Non-pigmented ciliary epithelial cell (primary cell): ENCODE results near the gene TEX13B.
"Not testable (repeated sequence)": the region's sequence is repeated elsewhere in the genome, so short reads cannot be mapped to it uniquely, and the experiment has no call there.

Source experiments
- DNase-seq: peaks from one replicate; pipeline ENCODE4 v3.0.0-alpha.2; 2010; ENCODE audit warnings: low read depth

The TEX13B gene, protein sequence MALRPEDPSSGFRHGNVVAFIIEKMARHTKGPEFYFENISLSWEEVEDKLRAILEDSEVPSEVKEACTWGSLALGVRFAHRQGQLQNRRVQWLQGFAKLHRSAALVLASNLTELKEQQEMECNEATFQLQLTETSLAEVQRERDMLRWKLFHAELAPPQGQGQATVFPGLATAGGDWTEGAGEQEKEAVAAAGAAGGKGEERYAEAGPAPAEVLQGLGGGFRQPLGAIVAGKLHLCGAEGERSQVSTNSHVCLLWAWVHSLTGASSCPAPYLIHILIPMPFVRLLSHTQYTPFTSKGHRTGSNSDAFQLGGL

DNA sequence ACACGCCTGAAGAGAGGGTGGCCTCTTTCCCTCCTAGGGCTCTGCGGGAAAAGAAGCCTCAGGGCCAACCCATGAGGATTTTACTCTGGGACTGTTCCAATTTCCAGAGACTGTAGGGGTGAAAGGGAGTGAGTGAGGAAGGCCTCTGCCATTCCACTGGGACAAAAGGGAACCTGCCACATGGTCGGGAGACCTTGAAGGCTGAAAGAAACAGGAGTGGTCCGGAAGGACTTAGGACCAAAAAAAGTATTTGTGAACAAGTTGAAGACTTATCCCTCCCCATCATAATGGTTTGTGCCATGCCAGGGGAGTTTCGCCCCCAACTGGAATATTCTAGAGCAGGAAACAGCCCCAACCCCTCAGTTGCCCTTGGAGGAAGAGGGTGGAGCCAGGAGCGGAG, at the start of gene TEX13B:
TSS of gene TEX13B (minus strand) at position 15 of the 400 bp plus-strand sequence. CDS start 243 bp downstream, outside the sequence.
- DNase-seq = no peak

DNA sequence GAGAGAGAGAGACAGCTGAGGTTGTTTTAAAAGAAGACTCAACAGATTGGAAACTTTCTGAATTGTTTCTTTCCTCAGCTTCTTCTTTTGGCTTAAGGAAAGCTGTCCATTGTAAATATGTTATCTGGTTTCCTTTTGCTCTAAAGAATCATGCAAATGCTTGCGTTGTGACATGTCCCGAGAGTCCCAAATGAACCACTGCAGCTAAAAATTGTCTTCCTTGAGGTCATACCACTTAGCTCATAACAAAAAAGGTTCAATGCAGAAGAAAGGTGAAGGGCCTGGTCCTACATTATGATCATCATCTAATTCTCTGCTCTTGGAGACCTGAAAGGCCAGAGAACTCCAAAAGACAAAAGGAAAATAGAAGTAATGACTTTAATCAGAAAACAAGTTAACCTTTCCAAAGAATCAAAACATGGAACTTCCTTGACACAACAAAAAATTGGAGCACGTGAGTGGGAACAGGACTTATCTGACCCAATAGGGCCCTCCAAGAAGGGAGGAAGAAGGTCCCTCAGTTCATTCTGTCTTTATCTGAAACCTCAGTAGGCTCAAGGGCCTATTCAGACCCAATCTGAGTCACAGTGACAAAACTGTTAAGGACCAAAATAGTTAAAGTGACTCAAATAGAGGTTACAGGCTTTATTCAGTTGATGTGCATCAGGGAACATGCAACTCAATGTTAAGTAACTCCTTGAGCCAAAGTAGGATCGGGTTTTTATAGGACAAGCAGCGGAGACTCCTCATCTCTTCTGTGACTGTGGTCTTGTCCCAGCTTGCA, 48.0 kb upstream of the TEX13B start:
- DNase-seq = no peak

DNA sequence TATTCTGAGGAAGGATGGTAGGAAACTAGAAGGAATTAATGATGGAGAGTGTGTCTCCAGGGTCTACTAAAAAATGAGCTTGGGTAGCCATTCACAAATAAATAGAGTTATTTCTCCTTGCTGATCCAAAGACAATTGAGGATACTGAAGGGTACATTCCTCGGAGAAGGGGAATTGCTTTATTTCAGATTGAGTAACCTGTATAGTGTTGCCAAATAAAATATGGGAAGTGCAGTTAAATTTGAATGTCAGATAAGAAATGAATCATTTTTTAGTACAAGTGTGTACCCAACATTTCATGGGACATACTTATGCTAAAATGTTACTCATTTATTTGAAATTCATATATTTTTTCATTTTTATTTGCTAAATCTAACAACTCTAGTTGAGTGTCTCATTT, 46.7 kb upstream of the TEX13B start:
- DNase-seq = no peak

DNA sequence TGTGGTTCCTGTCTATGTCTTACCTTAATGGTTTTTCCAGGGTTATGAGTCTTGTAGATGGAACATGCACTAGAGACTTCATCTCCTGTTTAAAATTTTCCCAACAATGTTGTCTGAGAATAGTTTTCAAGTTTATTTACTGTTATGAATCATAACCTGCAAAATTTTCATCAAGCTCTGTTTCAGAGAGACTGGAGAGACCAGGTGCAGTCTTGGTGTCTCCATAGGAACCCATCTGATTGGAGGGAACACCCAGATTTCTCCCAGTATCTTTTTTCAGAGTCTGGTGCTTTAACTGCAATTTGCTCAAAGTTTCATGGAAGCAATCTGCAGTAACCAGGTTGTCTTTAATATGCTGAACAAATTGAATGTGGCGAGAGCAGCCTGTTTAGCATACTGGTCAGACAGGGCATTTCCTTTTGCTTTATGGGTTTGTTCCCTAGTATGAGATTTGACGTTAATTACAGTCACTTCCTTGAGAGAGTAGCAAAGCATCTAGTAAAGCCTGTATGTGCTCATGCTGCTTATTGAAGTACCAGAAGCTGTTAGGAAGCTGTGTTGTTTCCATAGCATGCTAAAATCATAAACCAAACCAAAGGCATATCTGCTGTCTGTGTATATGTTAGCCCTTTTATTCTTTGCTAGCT, 43.9 kb upstream of the TEX13B start:
- no peak for DNase-seq

DNA sequence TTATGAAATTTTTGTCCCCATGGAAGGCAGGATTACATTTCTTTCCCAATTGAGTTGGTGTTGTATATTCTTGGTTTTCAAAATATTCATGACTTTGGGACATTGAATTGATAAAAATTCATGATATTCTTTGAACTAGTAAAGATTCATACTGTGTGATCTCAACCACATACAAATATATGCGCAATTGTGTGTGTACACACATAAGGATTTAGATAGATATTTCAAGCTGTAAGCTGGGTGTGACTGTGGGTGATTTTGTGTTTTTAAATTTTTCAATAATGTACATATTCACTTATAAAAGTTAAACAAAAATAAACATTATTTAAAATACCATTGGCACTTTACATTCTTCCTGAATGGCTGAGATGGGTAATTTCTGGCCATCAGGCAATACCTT, 43.2 kb upstream of the TEX13B start:
- DNase-seq = no peak

DNA sequence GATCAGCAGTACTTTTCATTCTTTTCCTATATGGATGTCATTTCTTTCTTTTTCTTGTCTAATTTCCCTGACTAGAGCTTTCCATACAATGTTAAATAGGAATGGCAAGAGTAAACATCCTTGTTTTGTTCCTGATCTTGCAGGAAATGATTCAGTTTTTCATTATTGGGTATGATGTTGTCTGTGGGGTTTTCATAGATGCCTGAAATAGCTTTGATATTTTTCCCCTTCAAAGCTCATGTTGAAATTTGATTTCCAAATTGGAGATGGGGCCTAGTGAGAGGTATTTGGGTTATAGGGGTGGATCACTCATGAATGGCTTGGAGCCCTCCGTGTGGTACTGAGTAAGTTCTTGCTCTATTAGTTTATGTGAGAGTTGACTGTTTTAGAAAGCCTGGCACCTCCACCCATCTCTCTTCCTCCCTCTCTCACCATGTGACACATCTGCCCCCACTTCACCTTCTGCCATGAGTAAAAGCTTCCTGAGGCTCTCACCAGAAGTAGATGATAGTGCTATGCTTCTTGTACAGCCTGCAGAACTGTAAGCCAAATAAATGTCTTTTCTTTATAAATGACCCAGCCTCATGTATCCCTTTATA, 40.4 kb upstream of the TEX13B start:
- DNase-seq = no peak

DNA sequence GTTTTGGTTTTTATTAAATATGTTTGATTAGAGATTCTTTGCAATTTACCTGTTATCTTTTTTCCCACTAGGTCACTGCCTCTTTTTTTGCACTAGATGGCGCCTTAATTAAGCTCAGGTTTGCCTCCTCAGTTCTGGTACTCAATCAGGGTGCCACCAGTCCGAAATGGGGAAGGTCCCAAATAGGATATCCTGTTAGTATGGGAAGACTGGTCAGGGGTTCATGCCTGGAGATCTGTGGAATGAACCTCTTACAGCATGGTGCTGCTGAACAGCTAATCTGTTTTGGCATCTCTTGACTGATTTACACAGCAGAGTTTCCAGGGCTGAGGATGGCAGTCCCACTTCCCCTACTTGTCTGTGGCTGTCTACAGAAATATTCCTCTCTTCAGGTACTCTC, 38.5 kb upstream of the TEX13B start:
- DNase-seq = no peak

DNA sequence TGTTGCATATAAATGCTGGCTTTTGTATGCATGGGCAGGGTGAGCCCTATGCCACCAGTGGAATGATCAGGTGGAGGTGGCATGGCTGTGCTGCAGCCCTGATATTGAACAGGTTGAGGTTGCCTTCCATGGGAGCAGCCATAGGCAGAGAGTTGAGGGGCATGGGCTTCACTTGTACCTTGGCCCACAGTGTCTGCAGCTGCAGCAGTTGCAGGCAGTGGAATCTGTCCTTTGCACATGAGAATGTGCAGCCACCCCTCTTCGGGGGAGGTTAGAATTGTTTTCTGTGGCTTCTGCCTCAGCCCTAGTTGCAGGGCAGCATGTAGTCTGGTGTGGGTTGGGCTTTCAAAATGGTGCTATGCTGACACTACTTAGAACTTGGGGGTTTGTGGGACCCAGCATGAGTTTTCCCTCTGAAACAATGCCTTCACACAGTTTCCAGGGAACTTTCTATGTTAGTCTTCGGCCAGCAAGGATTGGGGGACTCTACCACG, 37.3 kb upstream of the TEX13B start:
- no peak for DNase-seq

DNA sequence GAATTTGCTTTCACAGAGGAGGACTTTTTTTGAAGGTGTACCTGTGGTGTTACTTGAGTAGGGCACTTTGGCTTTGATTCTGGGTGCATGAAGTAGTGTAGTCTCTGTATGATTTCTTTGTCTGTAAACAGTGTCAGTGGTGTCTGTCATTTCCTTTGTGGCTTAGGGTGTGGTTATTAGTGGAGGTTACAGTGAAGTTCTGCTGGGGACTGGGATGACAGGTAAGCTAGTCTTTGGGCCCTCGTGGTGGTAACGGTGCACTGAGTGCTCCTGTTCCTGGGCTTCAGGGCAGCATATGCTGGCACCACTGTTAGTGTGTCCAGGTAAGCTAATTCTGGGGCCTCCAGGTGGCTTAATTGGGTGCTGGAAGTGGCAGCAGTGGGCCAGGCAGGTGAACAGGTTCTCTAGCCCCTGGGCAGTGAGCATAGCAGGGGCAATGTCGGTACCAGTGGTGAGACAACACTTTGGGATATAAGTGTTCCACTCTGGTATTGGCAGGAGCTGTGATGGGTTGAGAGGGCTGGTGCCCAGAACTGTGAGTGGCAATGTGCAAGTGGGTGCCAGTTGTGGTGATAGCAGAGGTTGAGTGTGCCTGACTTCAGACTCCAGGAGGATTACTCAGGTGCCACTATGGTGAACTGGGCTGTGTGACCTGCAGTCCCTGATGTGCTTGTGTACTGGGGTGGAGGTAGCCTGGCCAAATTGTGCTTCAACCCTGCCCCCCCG, 36.6 kb upstream of the TEX13B start:
- DNase-seq = no peak

DNA sequence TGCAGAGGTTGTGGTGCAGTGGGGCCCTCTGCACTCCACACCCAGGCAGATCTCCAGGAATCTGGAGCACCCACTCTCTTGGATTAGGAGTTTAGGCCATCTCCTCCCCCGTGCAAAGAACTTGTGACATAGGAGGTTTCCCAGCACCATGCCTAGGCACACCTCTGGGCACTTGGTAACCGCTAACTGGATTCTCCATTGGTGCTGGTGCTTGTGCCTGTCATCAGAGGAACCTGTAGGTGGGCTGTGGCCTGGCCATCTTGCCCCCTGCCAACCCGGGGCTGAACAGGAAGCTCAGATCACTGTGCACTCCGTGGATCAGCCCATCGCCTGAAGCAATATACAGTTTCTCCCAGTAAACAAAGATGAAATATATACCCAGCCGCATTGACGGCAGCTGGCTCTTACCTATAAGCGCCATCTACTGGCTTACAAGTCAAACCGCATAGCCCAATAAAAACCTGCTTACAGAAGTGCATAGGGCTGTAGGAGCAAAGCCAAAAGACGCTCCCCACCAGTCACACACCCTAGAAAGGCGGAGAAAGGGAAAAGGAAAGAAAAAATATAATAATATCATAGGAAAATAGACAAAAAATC, 19.1 kb upstream of the TEX13B start:
- DNase-seq = no peak

DNA sequence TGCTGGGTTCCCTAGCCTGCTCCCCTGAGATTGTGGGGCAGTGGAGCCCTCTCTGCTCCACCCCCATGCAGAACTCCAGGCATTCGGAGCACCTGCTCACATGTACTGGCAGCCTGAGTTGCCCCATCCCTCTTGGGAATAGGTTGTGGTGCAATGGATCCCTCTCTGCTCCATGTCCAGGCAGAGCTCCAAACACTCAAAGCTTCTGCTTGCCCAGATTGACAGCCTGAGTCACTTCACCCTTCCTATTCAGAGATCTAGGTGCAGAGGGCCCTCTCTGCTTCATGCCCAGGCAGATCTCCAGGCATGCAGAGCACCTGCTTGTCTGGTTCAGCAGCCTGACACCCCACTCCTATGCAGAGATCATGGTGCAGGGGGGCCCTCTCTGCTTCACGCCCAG, 18.6 kb upstream of the TEX13B start:
- no peak for DNase-seq

DNA sequence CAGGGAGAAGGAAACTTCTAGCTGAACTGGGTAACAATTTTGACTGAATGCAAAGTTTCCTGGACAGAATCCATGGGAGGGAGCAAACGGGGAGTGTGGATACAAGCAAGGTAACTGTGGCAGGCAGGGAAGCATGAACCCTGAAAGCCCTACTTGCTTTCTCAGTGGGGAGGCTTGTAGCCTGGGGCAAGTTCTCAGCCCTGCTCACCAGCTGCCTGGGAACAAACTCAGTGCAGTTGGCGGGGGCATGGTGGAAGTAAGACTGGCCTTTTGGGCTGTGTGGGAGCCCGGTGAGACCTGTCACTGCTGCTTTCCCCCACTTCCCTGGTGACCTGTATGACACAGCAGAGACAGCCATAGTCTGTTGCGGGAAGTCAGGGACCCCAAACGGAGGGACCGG, 14.0 kb upstream of the TEX13B start:
- no peak for DNase-seq

DNA sequence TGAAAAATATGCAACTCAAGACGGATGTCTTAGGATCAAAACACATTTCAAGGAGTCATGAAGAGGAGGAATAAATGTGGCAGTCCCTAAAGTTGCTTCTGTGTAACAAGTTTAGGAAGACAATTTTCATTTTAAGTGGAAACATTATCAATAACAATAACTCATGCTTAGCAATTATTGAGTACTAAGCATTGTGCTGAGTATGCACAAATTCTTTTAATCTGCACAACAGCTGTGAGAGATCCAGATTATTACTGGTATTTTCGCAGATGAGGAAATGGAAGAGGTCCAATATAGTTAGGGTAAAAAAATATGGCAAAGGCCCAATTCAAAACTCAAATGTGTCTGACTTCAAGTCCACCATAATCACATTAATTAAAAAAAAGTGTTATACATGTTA, 2.9 kb upstream of the TEX13B start:
- DNase-seq = no peak

DNA sequence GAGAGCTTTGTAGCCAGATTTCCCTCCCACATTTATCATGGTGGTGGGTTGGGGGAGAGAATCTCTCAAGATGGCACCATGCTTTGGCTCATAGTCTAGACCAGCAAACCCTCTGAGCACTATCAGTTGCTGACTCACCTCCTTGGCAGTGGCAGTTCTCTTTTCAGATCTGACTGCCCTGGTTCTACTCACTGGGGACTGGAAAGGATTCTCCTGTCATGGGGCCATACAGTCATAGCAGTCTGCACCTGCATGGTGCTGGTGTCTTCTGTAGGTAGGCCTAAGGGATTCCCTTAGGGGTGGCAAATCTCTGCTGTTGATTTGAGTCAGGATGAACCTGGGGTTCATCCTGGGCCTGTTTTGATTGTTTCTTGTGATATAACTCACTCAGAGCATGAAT, 2.6 kb downstream of the TEX13B start:
- DNase-seq = no peak

DNA sequence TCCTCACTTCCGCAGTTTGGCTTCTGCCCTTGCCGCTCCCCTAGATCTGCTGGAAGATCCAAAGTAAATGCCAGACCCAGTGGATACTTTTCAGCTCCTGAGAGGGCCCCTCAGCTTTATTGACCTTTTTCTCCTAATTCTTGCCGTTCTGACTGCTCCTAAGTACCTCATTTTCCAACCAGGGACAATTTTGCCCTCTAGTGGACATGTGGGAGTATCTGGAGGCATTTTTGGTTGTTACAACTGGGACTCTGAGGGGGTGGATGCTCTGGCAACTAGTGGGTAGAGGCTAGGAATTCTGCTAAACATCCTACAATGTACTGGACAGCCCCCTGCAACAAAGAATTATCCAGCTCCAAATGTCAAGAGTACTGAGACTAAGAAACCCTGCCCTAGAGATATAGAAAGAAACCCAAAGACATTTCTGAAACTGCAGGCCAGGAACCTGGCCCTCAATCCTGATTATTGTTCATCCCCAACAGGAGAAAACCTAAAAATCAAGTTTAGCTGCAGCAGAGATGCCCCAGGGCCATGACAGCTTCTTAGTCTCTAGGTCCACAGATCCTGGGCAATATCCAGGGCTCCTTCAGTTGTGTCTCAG, 3.4 kb downstream of the TEX13B start:
- DNase-seq = no peak

DNA sequence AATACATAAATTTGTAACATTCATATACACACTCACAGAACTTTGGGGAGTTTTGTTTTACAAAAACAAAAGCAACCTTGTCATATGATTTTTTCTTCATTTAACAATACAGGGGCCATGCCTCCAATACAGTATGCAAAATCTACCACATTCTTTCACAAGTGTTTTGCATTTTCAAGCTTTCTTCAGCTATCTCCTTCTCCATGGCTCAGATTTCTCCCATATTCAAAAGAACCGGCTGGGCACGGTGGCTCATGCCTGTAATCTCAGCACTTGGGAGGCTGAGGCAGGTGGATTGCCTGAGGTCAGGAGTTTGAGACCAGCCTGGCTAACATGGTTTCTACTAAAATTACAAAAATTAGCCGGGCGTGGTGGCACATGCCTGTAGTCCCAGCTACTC, 4.1 kb downstream of the TEX13B start:
- no peak for DNase-seq

DNA sequence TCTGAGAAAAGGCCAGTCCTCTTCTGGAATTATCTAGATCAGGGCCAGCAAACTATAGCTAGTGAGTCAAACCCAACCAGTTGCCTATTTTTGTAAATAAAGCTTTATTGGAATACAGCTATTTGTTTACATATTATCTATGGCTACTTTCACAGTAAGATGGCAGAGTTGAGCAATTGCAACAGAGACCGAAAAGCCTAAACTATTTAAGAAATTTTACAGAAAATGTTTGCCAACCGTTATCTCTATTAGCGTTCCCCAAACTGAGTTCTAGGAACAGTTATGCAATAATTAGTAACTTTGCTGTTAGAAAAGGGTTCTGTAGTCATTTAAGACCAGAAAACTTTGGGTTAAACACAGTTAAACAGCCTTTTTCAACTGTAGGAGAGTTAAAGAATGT, 10.5 kb downstream of the TEX13B start:
- no peak for DNase-seq

DNA sequence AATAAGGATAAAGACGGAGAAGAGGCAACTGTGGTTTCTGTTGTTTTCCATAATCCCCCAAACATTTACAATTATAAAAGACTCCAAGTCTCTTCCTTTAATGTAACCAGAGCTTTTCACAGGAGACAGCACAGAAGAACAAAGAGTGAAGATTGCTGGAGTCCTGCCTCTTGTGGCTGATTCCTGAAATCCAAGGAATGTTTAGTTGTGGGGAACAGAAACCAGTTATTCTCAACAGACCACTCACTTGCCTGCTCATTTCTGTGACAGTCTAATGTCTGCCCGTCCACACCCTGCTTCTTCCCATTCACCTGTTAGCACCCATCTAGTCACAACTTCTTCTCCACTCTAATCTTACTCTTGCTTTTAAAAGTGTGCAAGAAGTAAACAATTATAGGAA, 12.1 kb downstream of the TEX13B start:
- DNase-seq = no peak

DNA sequence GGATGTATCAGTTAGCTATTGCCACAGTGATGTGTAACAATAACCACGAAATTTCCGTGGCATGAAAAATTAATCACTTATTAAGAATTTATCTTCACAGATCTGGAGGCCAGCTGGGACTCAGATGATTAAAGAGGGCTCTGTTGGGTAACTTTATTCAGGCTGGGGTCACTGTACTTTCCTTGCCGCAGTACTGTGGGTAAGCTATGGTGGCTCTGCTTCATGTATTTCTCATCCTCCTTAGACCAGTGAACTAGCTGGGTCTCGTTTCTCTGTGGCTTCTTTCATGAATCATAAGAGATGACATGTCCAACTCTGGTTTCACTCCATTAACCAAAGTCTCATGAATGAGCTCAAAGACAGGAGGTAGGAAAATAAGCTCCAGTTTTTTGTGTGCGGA, 13.5 kb downstream of the TEX13B start:
- no peak for DNase-seq

DNA sequence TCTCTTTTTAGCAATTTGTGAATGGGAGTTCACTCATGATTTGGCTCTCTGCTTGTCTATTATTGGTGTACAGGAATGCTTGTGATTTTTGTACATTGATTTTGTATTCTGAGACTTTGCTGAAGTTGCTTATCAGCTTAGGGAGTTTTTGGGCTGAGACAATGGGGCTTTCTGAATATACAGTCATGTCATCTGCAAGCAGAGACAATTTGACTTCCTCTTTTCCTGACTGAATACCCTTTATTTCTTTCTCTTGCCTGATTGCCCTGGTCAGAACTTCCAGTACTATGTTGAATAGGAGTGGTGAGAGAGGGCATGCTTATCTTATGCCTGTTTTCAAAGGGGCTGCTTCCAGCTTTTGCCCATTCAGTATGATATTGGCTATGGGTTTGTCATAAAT, 26.8 kb downstream of the TEX13B start:
- not testable (repeated sequence) for DNase-seq

DNA sequence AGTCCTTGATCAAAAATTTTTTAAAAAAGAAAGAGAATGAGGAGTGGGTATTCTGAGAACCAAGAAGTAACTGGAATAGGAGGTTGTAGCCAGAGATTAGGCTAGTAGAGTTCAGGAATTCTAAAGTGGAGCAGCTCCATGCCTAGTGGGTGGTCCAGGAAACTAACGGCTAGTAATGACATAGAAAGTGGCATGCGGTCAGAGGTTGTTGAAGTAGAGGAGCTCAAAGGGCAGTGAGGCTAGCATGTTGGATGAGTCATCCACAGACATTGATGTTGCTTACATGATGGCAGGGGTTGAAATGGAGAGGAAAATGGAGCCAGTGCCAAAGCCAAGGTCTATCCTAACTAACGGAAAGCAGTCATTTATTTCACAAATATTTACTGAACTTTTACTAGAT, 42.1 kb downstream of the TEX13B start:
- no peak for DNase-seq
